Measurements from ENCODE around the gene HOXB4.

Gene HOXB4

DNA sequence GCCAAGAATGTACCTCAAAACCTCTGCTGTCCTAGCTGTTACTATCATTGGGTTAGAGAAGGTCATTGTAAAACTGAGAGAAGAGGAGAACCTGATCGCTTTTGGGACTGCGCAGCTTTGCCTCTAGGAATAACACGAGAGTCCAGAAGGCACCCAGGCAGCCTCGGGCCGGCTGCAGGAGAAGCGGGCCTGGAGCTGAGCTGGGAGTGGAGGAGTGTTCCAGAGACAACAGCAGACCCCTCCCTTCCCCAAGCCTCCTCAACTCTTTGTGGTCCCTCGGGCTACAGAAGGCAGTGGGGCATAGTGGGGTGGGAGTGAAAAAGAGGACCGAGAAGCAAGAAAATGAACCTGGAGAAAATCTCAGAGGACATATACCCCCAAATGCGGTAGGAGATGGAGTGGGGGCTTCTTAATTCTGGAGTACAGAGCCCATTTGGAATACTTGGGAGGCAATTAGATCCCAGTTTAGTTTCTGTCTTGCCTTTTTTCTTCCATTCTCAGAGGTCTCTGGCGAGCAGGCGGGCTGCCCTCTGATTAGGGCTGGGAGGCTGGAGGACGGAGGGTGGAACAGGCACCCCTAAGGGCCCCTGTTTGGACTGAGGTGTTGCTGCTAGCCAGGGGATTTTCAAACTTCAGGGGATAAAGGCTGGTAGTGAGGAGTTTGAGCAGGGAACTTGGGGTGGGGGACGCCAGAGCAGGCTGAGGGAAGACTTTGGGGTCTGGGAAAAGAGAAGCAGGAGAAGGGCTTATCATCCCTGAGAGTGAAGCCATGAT is 19.9 kb downstream of the HOXB4 start:
- DNase-seq, result no peak

- no peak for DNase-seq
Observed at GRCh38 chr17:48556576-48557401, 21.4 kb downstream of the HOXB4 start.

DNA sequence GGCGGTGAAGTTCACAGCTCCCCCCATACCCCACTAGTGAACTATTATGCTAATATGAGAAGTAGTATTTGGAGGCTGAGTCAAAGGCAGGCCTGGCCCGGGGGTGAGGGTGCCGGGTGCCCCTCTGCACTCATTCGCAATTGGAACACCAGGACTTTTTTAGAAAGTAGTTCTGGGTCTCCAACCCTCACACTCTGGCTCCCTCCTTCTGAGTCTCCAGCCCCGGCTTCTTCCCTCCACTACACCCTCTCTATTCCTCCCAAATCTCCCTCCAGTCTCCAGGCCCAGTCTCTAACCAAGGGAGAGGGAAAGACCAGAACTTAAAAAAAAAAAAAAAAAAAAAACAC is 21.9 kb downstream of the HOXB4 start:
- DNase-seq, result no peak

- DNase-seq, result no peak
Observed at GRCh38 chr17:48555258-48556228, 22.6 kb downstream of the HOXB4 start.

DNA sequence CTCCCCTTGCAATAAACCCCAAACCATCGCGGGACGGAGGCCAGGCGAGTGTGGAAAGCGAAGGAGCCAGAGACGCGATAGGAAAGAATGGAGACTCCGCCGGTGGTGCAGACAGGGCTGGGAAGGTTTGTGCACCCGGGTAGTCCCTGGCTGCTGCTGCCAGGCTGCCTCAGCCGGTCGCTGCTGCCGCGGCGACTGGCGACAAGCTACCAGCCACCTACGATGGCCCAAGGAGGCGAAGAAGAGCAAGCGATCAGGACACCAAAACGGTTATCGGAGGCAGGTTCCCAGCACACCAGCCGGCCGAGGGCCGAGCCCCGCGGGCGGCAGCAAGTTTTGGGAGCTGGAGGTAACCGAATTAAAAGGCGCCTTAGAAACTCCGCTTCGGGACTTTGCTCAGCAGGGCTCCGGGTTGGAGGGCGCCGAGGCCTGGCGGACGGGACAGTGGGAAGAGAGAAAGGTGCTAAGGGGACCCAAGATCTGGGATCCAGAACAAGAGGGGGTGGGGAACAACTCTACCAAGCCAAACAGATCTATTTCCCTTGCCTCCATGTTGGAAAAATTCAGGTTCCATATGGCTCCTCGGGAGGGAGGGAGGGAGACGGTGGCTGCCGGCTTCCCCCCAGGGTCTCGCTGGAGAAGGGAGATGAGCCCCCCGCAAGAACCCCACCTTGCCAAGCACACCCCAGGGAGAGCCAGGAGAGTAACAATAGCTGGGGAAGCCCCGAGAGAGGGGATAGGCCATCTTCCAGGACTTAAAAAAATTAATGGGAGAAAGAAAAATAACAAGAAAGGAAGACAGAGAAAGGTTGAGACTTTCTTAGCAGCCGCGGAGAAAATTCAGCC is 23.5 kb downstream of the HOXB4 start:
- DNase-seq, result no peak

DNA sequence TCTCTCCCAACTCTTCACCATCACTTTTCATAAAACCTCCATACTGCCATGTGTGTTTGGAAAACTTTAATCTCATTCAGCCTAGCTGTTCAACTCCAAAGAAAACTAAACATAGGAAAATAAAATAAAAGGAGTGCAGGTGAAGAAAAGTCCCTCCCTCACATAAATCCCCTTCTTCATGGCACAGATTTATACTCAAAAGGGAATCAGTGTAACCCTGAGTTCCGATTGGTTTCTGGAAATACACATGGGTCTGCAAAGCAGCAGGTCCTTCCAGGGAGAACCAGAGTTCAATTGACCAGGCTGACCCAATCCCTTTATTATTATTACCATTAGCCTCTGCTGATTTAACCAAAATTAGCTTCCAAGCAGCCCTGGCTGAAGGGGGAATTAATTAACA is 24.3 kb downstream of the HOXB4 start:
- DNase-seq, result no peak

- DNase-seq, result no peak
Observed at GRCh38 chr17:48553190-48553547, 25.0 kb downstream of the HOXB4 start.

- no peak for DNase-seq
Observed at GRCh38 chr17:48552466-48553189, 25.5 kb downstream of the HOXB4 start.

GRCh38 chr17:48551596-48552465 is 26.3 kb downstream of the HOXB4 start:
- no peak for DNase-seq

- DNase-seq, result no peak
Observed at GRCh38 chr17:48551214-48551555, 27.0 kb downstream of the HOXB4 start.

GRCh38 chr17:48550502-48551213 is 27.5 kb downstream of the HOXB4 start:
- no peak for DNase-seq

DNA sequence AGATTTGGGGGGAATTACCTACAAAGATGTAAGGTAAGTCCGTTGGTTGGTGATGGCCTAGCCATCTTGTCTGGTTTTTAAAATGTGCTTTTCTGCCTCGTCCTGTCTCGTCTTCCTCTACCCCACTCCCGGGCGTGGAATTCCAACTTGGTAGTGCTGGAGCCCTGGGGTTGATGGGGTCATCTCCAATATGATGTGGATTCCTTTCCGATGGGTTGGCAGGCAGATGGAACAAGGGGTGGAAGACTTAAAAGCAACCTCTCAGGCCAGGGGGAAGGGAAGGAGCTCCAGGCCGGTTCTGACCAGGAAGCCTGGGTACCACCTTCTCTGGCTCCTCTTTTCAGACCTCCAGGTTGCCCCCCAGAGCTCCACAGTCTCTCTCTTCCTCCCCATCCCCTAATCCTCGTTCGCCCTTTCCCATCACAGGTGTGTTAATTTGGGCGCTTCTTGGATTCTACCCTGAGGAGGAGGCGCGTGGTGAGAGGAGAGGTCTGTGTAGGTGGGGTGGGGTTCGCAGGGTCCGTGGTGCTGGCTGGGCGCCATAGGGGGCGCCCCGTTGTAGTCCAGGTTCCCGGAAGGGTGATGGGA is 28.1 kb downstream of the HOXB4 start:
- DNase-seq, result no peak

DNA sequence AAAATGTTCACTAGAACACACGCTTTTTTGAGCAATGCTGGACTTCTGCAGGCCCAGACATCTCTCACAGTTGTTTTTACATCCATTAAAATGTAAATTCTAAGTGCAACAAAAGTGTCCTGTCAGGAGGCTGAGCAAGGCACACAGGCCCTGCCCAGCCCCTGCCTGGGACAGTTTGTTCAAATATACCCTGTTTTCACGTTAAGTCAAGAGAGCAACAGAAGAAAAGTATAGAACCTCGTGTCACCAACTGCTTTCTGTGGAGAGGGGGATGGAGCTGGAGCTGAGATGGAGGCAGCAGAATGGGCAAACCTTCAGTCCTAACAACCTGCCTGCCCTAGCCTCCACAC is 28.9 kb downstream of the HOXB4 start:
- no peak for DNase-seq

GRCh38 chr17:48548523-48549280 is 29.4 kb downstream of the HOXB4 start:
- DNase-seq, result no peak

- DNase-seq, result no peak
Observed at GRCh38 chr17:48547808-48548522, 30.2 kb downstream of the HOXB4 start.

DNA sequence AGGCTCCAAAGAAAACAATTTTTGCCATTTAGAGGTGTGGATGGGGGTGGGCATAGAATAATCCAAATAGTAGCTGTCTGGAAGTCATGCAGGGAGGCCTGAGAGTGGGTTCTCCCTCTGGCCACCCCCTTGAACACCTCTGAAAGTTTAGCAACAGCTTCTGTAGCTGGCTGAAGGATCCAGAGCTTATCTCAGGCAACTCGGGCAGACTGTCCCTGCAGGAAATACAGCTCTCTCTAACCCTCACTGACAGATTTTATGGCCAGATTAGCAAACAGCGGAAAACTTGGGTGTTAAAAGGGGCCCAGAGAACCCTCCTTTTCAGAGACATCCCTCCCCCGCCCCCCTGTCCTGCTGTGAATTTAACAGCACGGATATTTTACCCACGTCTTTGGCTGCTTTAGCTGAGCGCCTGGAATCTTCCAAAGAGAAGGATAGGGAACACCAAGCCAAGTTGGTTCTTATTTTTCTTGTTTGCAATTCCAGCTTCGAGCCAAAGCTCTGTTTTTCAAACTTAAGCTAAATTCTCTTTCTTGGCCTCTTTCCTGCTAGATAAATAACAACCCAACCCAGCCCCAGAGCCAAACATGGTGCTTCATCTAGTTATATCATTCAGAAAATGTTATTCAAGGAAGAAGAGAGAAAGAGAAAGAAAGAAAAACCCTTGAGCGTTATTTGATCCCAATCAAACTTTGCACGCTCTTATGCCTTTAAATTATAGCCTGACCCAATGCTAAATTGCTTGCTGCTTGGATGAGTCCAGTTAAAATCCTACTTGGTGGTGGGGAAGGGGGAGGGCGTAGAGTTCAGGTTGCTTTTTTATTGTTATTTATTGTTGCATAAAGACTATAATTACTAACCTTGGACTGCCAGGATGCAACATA is 31.0 kb downstream of the HOXB4 start:
- no peak for DNase-seq
